Ectodermal cell (in vitro differentiated cells): ENCODE results near the gene VWA2.

Experiments
- H3K27ac ChIP-seq: 2 replicates; pipeline ENCODE4 v1.7.0; 2013; ENCODE audit warnings: mild to moderate bottlenecking, low read depth, low read length; ENCODE audit not compliant: insufficient read depth, poor library complexity, severe bottlenecking
- H3K27me3 ChIP-seq: 2 replicates; pipeline ENCODE4 v1.7.0; 2013; ENCODE audit warnings: mild to moderate bottlenecking, low read length; ENCODE audit not compliant: insufficient read depth, control insufficient read depth, poor library complexity, severe bottlenecking
- H3K36me3 ChIP-seq: one replicate; pipeline ENCODE4 v1.7.0; 2013; ENCODE audit warnings: low read length; ENCODE audit not compliant: control insufficient read depth, insufficient read depth
- H3K4me1 ChIP-seq: one replicate; pipeline ENCODE4 v1.7.0; 2013; ENCODE audit warnings: low read length; ENCODE audit not compliant: control insufficient read depth, insufficient read depth
- H3K4me3 ChIP-seq: 2 replicates; pipeline ENCODE4 v1.7.0; 2013; ENCODE audit warnings: low read depth, low read length, control low read depth; ENCODE audit not compliant: insufficient read depth
- H3K9me3 ChIP-seq: 2 replicates; pipeline ENCODE4 v1.7.0; 2013; ENCODE audit warnings: mild to moderate bottlenecking, low read length, moderate library complexity; ENCODE audit not compliant: control insufficient read depth
- WGBS, 2 experiments: methylation state at CpG; one replicate each; pipeline ENCODE4 v1.1.7; 2013; ENCODE audit warnings: missing lambda C conversion rate in 2 of 2; 5-methylcytosine and 5-hydroxymethylcytosine counted together

The VWA2 gene

GRCh38 chr10:114272696-114273095, 33.6 kb downstream of the VWA2 start:
- H3K4me1 ChIP-seq = no peaks in the 10 kb centered on the region
- no peaks in the 10 kb centered on the region for H3K36me3 ChIP-seq
- no peaks in the 10 kb centered on the region for H3K9me3 ChIP-seq
- H3K4me3 ChIP-seq = no peak overlapping the region
- 92 to 94% methylated on average over 6 of the region's 6 CpGs for WGBS, 2 experiments
- no peak overlapping the region for H3K27ac ChIP-seq
- no peaks in the 10 kb centered on the region for H3K27me3 ChIP-seq

- Histone ChIP-seq H3K4me3 (no peak overlapping the region), H3K9me3 (no peaks in the 10 kb centered on the region), H3K4me1 (no peaks in the 10 kb centered on the region), H3K27me3 (no peaks in the 10 kb centered on the region), H3K36me3 (no peaks in the 10 kb centered on the region), H3K27ac (no peak overlapping the region)
- 94 to 97% methylated on average over 3 of the region's 3 CpGs for WGBS, 2 experiments
Observed at GRCh38 chr10:114273910-114274309, 34.9 kb downstream of the VWA2 start.

- H3K27ac ChIP-seq = no peak overlapping the region
- no peaks in the 10 kb centered on the region for H3K36me3 ChIP-seq
- H3K9me3 ChIP-seq = no peaks in the 10 kb centered on the region
- no peaks in the 10 kb centered on the region for H3K27me3 ChIP-seq
- 92 to 95% methylated on average over 15 to 16 of the region's 16 CpGs for WGBS, 2 experiments
- no peak overlapping the region for H3K4me3 ChIP-seq
- H3K4me1 ChIP-seq = no peaks in the 10 kb centered on the region
Observed at GRCh38 chr10:114274616-114275453, 35.8 kb downstream of the VWA2 start.

- WGBS, 2 experiments = 85 to 86% methylated on average over 6 of the region's 6 CpGs
- H3K9me3 ChIP-seq = no peaks in the 10 kb centered on the region
- H3K27ac ChIP-seq = no peak overlapping the region
- no peaks in the 10 kb centered on the region for H3K36me3 ChIP-seq
- H3K27me3 ChIP-seq = no peaks in the 10 kb centered on the region
- no peak overlapping the region for H3K4me3 ChIP-seq
- H3K4me1 ChIP-seq = no peaks in the 10 kb centered on the region
Observed at GRCh38 chr10:114276066-114276465, 37.0 kb downstream of the VWA2 start.

- Histone ChIP-seq H3K36me3 (no peaks in the 10 kb centered on the region), H3K9me3 (no peaks in the 10 kb centered on the region), H3K4me1 (no peaks in the 10 kb centered on the region), H3K27ac (no peak overlapping the region), H3K4me3 (no peak overlapping the region), H3K27me3 (no peaks in the 10 kb centered on the region)
- 90 to 92% methylated on average over 6 of the region's 6 CpGs for WGBS, 2 experiments
Observed at GRCh38 chr10:114276671-114277070, 37.6 kb downstream of the VWA2 start.

GRCh38 chr10:114278140-114278883, 39.3 kb downstream of the VWA2 start:
- 93 to 94% methylated on average over 22 of the region's 22 CpGs for WGBS, 2 experiments
- Histone ChIP-seq H3K27me3 (no peaks in the 10 kb centered on the region), H3K27ac (no peak overlapping the region), H3K4me1 (no peaks in the 10 kb centered on the region), H3K4me3 (no peak overlapping the region), H3K9me3 (no peaks in the 10 kb centered on the region), H3K36me3 (no peaks in the 10 kb centered on the region)

- Histone ChIP-seq H3K27ac (no peak overlapping the region), H3K9me3 (no peaks in the 10 kb centered on the region), H3K36me3 (no peaks in the 10 kb centered on the region), H3K27me3 (no peaks in the 10 kb centered on the region), H3K4me1 (no peaks in the 10 kb centered on the region), H3K4me3 (no peak overlapping the region)
- WGBS, 2 experiments = 94 to 96% methylated on average over 4 of the region's 4 CpGs
Observed at GRCh38 chr10:114278884-114279191, 39.8 kb downstream of the VWA2 start.

- H3K4me3 ChIP-seq = no peak overlapping the region
- no peak overlapping the region for H3K27ac ChIP-seq
- H3K27me3 ChIP-seq = no peaks in the 10 kb centered on the region
- 87 to 88% methylated on average over 4 of the region's 4 CpGs for WGBS, 2 experiments
- no peaks in the 10 kb centered on the region for H3K9me3 ChIP-seq
- no peaks in the 10 kb centered on the region for H3K36me3 ChIP-seq
- H3K4me1 ChIP-seq = no peaks in the 10 kb centered on the region
Observed at GRCh38 chr10:114279289-114279688, 40.2 kb downstream of the VWA2 start.

- WGBS, 2 experiments = 94 to 95% methylated on average over 8 of the region's 8 CpGs
- no peaks in the 10 kb centered on the region for H3K4me1 ChIP-seq
Observed at GRCh38 chr10:114279901-114280644, 41.0 kb downstream of the VWA2 start.

GRCh38 chr10:114281006-114281405, 42.0 kb downstream of the VWA2 start:
- H3K27me3 ChIP-seq = no peaks in the 10 kb centered on the region
- H3K36me3 ChIP-seq = no peaks in the 10 kb centered on the region
- WGBS, 2 experiments = 67 to 70% methylated on average over 7 of the region's 7 CpGs
- H3K9me3 ChIP-seq = no peaks in the 10 kb centered on the region
- no peaks in the 10 kb centered on the region for H3K4me1 ChIP-seq
- no peak overlapping the region for H3K27ac ChIP-seq
- no peak overlapping the region for H3K4me3 ChIP-seq

More at GRCh38 chr10:114279901-114280644, 41.0 kb downstream of the VWA2 start:
- H3K4me3 ChIP-seq = no peak overlapping the region
- no peaks in the 10 kb centered on the region for H3K27me3 ChIP-seq
- no peaks in the 10 kb centered on the region for H3K36me3 ChIP-seq
- H3K27ac ChIP-seq = no peak overlapping the region
- no peaks in the 10 kb centered on the region for H3K9me3 ChIP-seq
